ENCODE data around the gene HSD17B14. TPM values are rescaled to one million over a fixed set of nuclear protein-coding genes. Genes with fewer than 3 reads are reported as not detected.

Gene HSD17B14
- total and polyA plus RNA-seq, 2 of the 13 experiments (the other 11 are each of a cell fraction or from before 2014, with no cell fraction given), result 0.58 to 1.2 TPM

DNA sequence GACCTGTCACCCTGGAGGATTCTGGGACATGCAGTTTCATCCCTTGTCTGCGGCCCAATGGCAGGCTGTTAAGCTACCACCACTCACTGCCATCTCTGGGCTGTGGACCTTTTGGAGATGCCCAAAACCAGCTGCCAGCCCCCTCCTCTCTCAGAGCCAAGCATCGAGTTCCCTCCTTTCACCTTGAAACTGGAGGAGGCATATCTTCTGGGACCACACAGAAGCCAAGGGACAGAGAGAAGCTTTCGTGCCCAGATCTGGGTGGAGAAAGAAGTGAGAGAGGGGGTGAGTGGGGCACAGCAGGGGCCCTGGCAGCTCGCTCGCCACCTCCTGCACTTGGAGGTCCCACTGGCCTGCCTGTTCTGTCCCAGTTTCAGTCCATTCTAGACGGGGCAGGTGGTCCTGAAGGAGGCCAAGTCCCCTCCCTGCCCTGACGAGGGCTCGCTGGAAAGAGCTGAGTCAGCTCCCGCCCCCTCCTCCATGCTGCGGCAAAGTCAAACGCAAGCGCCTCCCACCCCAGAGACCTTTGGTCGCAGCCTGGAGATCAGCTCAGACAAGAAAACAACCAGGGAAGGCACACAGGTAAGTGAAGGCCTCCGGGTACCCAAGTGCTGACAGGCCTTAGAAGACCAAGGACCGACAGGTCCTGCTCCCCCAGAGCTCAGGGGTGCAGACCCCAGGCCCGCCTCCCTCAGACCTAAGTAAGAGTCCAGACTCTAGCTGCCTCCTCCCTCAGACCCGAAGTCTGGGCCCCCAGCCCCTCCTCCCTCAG is 29.3 kb downstream of the HSD17B14 start (continued):
- TF ChIP-seq, protein P1, sequence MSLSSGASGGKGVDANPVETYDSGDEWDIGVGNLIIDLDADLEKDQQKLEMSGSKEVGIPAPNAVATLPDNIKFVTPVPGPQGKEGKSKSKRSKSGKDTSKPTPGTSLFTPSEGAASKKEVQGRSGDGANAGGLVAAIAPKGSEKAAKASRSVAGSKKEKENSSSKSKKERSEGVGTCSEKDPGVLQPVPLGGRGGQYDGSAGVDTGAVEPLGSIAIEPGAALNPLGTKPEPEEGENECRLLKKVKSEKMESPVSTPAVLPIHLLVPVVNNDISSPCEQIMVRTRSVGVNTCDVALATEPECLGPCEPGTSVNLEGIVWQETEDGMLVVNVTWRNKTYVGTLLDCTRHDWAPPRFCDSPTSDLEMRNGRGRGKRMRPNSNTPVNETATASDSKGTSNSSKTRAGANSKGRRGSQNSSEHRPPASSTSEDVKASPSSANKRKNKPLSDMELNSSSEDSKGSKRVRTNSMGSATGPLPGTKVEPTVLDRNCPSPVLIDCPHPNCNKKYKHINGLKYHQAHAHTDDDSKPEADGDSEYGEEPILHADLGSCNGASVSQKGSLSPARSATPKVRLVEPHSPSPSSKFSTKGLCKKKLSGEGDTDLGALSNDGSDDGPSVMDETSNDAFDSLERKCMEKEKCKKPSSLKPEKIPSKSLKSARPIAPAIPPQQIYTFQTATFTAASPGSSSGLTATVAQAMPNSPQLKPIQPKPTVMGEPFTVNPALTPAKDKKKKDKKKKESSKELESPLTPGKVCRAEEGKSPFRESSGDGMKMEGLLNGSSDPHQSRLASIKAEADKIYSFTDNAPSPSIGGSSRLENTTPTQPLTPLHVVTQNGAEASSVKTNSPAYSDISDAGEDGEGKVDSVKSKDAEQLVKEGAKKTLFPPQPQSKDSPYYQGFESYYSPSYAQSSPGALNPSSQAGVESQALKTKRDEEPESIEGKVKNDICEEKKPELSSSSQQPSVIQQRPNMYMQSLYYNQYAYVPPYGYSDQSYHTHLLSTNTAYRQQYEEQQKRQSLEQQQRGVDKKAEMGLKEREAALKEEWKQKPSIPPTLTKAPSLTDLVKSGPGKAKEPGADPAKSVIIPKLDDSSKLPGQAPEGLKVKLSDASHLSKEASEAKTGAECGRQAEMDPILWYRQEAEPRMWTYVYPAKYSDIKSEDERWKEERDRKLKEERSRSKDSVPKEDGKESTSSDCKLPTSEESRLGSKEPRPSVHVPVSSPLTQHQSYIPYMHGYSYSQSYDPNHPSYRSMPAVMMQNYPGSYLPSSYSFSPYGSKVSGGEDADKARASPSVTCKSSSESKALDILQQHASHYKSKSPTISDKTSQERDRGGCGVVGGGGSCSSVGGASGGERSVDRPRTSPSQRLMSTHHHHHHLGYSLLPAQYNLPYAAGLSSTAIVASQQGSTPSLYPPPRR (CRISPR knock-in tag; IDR thresholded peaks at IDR 0.05; ENCODE audit: borderline replicate concordance), result peak; percentile 58; the same call in 1 of the 2 replicates
- TF ChIP-seq ZNF7 (CRISPR knock-in tag; IDR thresholded peaks at IDR 0.05), result no peak
- TF ChIP-seq CHD4 (IDR thresholded peaks at IDR 0.05; ENCODE audit: borderline replicate concordance, low read length), result no peak
- TF ChIP-seq PHF5A (CRISPR knock-in tag; IDR thresholded peaks at IDR 0.05; ENCODE audit: low read depth, unreplicated experiment), result peak; percentile 10
- TF ChIP-seq, protein P2, sequence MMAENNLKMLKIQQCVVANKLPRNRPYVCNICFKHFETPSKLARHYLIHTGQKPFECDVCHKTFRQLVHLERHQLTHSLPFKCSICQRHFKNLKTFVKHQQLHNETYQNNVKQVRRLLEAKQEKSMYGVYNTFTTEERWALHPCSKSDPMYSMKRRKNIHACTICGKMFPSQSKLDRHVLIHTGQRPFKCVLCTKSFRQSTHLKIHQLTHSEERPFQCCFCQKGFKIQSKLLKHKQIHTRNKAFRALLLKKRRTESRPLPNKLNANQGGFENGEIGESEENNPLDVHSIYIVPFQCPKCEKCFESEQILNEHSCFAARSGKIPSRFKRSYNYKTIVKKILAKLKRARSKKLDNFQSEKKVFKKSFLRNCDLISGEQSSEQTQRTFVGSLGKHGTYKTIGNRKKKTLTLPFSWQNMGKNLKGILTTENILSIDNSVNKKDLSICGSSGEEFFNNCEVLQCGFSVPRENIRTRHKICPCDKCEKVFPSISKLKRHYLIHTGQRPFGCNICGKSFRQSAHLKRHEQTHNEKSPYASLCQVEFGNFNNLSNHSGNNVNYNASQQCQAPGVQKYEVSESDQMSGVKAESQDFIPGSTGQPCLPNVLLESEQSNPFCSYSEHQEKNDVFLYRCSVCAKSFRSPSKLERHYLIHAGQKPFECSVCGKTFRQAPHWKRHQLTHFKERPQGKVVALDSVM (CRISPR knock-in tag; IDR thresholded peaks at IDR 0.05), result no peak
- TF ChIP-seq EEA1 (CRISPR knock-in tag; IDR thresholded peaks at IDR 0.05; ENCODE audit: borderline replicate concordance), result no peak
- TF ChIP-seq SMARCE1 (IDR thresholded peaks at IDR 0.05; ENCODE audit: borderline replicate concordance), result no peak
- TF ChIP-seq, protein P3, sequence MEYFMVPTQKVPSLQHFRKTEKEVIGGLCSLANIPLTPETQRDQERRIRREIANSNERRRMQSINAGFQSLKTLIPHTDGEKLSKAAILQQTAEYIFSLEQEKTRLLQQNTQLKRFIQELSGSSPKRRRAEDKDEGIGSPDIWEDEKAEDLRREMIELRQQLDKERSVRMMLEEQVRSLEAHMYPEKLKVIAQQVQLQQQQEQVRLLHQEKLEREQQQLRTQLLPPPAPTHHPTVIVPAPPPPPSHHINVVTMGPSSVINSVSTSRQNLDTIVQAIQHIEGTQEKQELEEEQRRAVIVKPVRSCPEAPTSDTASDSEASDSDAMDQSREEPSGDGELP (IDR thresholded peaks at IDR 0.05; ENCODE audit: borderline replicate concordance, low read depth), result peak; percentile 46; the same call in 1 of the 2 replicates
- TF ChIP-seq PHF8 (CRISPR knock-in tag; IDR thresholded peaks at IDR 0.05), result peak; percentile 61
- 0 out of 2 replicates have a peak, but pooled peaks have one; percentile 63 for TF ChIP-seq ZBTB42 (CRISPR knock-in tag; IDR thresholded peaks at IDR 0.05)
- 0 out of 2 replicates have a peak, but pooled peaks have one; percentile 1 for TF ChIP-seq TCF7 (IDR thresholded peaks at IDR 0.05; ENCODE audit: low read depth)
- peak; percentile 81; the same call in 1 of the 2 replicates for TF ChIP-seq ZNF274 (CRISPR knock-in tag; IDR thresholded peaks at IDR 0.05)
- peak; percentile 34; the same call in 1 of the 2 replicates for TF ChIP-seq GATAD1 (CRISPR knock-in tag; IDR thresholded peaks at IDR 0.05)
- TF ChIP-seq ZNF501 (CRISPR knock-in tag; IDR thresholded peaks at IDR 0.05), result peak; percentile 50; the same call in 1 of the 2 replicates
- TF ChIP-seq POLR2G (IDR thresholded peaks at IDR 0.05; ENCODE audit: low read depth, low read length), result peak; percentile 96
- TF ChIP-seq, protein P4, sequence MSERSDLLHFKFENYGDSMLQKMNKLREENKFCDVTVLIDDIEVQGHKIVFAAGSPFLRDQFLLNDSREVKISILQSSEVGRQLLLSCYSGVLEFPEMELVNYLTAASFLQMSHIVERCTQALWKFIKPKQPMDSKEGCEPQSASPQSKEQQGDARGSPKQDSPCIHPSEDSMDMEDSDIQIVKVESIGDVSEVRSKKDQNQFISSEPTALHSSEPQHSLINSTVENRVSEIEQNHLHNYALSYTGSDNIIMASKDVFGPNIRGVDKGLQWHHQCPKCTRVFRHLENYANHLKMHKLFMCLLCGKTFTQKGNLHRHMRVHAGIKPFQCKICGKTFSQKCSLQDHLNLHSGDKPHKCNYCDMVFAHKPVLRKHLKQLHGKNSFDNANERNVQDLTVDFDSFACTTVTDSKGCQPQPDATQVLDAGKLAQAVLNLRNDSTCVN (CRISPR knock-in tag; IDR thresholded peaks at IDR 0.05; ENCODE audit: borderline replicate concordance), result peak; percentile 36; the same call in 1 of the 2 replicates
- TF ChIP-seq TBP (CRISPR knock-in tag; IDR thresholded peaks at IDR 0.05), result no peak

All from HepG2 (cell line).